Stimulated activated CD8-positive, alpha-beta memory T cell treated with anti-CD3 and anti-CD28 coated beads, Interleukin-4, amount 100 ng/mL, for 48 hours (primary cell): ENCODE data around the gene LRPAP1.
"Not testable (repeated sequence)": the region's sequence is repeated elsewhere in the genome, so short reads cannot be mapped to it uniquely, and the experiment has no call there.

Experiments used
- DNase-seq: peaks from one replicate; pipeline ENCODE4 v3.0.0-alpha.2; 2020

Gene LRPAP1

GRCh38 chr4:3518511-3518880 lies 13.7 kb downstream of the LRPAP1 start:
- no peak for DNase-seq

DNA sequence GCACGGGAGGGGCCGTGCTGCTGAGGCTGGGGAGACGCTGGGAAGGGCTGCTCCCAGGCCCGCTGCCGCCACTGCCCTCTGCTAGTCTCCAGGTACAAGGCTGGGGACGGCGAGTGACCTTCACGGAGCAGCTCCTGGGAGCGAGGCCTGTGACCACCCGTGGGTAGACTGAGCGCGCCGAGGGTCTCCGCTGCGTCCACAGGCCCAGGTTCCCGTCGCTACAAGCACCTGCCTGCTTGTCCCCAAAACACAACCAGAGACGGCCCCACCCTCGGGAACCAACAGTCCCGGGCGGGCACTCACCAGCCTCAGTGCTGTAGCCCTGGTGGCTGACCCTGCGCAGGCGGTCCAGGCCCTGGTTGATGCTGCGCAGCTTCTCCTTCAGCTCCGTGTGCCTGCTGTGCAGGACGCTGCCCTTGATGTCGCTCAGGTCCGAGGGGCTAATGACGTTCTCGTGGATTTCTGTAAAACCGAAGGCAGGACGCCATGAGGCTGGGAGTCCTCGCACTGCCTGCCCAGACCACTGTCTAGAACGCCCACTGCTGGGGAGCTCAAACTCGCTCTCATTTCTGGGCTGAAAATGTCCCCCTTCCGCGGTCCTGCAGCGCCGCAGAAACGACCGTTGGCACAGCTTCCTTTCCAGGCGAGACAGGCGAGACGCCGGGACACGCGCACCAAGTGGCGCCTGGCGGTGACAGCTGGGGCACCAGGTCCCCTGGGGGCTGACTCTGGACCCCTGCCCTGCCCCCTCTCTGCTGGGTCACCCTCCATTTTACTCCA lies 14.3 kb downstream of the LRPAP1 start:
- DNase-seq = no peak

DNA sequence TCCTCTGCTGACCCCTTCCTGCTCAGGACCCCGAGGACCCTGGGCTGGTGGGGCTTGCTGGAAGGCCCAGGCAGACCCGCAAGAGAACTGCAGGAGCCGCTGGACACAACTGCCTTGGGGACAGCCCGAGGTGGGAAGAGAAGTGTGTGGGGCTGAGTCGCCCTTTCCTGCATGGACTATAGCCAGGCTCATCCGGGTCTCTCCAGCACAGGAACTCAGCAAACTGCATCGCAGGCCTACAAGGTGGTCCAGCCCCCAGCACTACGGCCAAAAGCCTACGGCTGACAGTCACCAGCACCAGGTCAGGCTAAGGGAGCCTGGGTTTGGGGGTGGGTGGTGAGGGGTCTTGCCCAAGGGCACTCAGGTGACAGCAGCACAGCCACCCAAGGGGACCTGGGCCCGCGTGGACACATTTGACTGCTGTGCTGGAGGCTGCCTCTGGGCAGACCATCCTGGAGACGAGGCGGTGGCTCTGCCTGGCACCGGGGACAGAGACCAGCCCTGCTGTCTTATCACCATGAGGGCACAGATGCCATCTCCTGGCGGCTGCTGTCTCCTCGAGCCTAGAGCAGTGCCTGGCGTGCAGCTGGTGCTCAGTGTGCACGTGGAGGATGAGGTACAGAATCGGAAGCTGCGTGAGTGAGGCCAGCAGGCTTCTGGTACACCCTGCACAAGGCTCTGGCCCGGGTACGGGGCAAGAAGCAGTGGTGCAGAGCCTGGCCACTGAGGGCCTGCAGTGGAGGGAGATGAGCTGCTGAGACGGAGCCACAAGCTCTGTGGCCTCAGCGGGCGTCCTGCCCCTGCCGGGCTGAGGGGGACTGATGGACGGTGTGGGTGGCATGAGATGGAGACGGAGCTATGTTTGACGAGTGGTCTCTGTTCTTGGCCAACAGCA lies 15.1 kb downstream of the LRPAP1 start:
- no peak for DNase-seq

DNA sequence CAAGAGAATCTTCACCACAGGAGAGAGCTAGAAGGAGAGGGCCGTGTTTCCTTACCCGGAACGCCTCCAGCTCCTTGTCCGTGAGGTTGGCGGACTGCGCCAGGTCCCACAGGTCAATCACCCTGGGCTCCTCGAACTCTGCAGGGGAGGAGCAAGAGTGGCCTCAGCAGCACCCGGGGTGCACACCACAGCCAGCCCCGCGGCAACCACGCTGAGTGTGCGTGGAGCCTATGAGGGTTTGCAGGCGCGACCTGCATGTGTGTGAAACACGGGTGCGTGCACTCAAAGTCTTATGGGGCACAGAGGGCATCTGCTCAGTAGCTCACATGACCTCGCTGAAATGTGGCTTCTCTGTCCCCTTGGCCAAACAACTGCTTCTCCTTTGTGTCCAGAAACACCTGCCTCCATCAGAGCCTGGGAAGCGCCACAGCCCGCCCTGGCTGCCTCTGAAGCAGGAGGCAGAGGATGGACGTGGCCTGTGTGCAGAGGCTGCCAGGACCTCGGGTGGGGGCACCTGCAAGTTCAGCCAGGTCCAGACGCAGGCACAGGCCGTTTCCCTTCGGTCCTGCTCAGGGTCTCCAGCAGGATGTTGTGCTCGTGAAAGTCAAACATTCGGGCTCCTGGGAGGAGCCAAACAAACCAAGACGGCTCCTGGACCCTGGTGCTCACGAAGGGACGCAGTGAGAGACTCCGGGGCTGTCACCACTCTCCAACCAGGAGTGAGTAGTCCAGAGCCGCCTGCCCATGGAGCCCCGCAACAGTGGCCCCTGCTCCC lies 16.0 kb downstream of the LRPAP1 start:
- no peak for DNase-seq

- no peak for DNase-seq
These were observed 16.6 kb downstream of the LRPAP1 start for GRCh38 chr4:3515646-3516045.

DNA sequence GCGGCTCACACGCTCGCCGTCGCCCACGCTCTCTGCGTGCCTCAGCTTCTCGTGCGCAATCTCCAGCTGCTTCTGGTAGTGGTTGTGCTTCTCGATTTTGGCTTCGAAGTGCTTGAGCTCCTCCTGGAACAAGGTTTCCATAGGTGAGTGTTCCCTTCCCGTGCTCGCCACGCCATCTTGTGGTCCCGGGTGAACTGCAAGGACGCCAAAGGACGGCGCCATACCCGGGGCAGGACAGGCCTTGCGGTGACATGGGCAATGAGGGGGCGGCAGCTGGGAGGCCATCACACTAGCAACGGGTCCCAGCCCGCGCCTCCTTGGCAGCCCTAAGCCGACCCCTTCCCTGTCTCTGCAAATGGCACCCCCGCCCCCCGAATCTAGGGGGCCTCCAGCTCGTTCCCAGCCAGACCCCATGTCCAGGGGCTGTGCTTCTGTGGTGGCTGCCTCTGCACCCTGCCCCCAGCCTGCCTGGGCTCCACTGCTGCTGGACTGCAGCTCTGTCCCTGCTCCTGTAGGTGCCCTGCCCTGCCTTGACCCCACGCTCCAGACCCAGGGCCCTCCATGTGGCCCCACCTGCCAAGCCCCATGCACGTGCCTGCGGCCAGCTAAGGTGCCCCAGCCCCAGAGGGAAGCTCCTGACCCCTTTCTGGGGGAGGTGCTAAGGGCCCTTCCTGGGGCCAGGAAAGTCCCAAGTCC lies 17.3 kb downstream of the LRPAP1 start:
- DNase-seq = no peak

DNA sequence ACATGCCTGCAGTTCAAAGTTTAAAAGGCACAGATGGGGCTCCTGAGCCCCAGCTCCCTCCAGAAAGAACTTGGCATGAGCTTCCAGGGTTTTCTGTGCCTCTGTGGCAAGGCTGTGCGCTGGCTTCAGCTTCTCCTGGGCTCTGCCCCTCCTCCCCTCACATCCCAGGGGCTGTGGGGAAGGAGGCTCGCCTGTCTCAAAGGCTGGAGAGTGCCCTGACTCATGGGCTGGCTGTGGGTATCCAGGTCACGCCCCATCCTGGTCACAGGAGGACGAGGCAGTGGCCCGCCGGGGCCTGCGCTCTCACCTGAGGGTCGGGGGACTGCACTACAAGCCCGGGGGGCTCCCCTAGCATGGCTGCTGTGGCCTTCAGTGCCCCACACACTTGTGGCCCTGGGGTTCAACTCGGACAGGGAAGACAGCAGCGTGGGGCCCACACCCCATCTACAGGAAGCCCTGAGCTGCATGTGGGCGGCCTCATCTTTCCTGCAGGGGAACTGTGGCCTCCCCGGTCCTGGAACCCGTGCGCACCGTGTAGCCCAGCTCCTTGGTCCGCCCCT lies 17.9 kb downstream of the LRPAP1 start:
- DNase-seq = no peak

- DNase-seq = no peak
These were observed 18.4 kb downstream of the LRPAP1 start for GRCh38 chr4:3513807-3514206.

GRCh38 chr4:3512719-3513118 lies 19.5 kb downstream of the LRPAP1 start:
- no peak for DNase-seq

- no peak for DNase-seq
These were observed 19.9 kb downstream of the LRPAP1 start for GRCh38 chr4:3512279-3512678.

GRCh38 chr4:3511601-3512000 lies 20.6 kb downstream of the LRPAP1 start:
- not testable (repeated sequence) for DNase-seq

DNA sequence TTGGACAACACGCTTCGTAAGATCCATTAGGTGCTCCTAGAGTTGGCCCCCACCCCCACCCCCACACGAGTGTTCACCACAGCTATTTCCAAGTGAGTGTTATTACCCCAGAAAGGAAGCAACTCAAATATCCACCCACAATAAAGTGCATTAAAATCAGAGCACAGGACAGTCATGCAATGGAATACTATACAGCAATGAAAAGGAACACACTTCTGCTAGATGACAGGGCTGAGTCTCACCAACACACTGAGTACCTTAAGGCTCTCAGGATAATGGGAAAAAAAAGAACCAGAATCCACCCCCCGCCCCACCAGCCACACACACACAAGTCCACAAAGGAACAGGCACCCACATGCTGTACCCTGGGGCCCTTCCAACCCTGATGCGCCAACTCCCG lies 21.0 kb downstream of the LRPAP1 start:
- no peak for DNase-seq

- DNase-seq = no peak
These were observed 21.7 kb downstream of the LRPAP1 start for GRCh38 chr4:3510481-3510880.

DNA sequence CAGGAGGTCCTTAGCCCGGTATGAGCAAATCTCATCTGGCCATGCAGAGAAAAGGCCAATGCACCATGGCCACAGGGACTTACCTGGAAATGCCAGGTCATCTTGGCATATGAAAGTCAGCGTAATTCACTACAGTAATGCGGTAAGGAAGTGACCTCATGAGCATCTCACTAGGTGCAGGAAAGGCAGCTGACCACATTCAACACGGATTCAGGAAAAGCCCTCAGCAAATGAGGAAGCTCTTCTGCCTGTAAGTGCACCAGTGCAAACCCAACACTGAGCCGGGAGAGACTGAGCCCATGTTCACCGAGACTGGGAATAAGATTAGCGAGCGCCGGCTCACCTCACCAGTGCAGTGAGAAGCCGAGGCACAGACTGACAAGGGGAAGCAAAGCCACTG lies 23.7 kb downstream of the LRPAP1 start:
- no peak for DNase-seq

GRCh38 chr4:3505231-3505630 lies 27.0 kb downstream of the LRPAP1 start:
- no peak for DNase-seq

GRCh38 chr4:3502941-3503936 lies 29.0 kb downstream of the LRPAP1 start:
- no peak for DNase-seq

GRCh38 chr4:3501825-3502425 lies 30.3 kb downstream of the LRPAP1 start:
- no peak for DNase-seq

GRCh38 chr4:3501126-3501824 lies 30.9 kb downstream of the LRPAP1 start:
- no peak for DNase-seq

GRCh38 chr4:3500634-3501101 lies 31.6 kb downstream of the LRPAP1 start:
- no peak for DNase-seq

DNA sequence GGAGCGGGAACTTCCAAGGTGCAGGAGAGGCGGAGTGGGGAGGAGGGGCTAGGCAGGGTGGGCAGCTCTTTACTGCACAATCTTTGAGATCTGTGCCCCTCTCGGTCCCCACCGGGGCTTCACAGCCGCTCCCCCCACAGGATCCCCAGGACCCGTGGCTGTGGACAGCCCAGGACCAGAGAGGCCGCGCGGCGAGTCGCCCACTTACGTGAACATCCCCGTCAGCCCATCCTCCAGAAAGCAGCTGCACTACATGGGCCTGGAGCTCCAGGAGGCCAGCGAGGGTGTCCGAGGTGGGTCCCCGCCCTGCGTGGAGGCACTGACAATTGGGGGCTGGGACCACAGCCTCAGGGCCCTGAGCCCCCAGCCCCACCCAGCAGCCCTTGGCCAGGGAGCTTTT lies 32.1 kb downstream of the LRPAP1 start:
- DNase-seq = no peak
